Vagina (tissue), 2 donors: ENCODE measurements around the gene CCDC32. TPM values are rescaled to one million over a fixed set of nuclear protein-coding genes. Genes with fewer than 3 reads are reported as not detected.
A peak's percentile ranks its signal among the peaks of the same experiment; 100 is the strongest.

Experiments used
- DNase-seq, 2 donors: peaks; one replicate each; pipeline ENCODE4 v3.0.0-alpha.2; 2017; ENCODE audit errors: extremely low spot score in 2 of 2
- H3K27ac ChIP-seq: fragments of 200-600 bp; sonication (generic); one replicate; pipeline ENCODE4 v1.5.1; 2019
- H3K27me3 ChIP-seq: fragments of 200-600 bp; sonication (generic); one replicate; pipeline ENCODE4 v1.5.1; 2019
- H3K36me3 ChIP-seq, 2 donors: fragments of 200-600 bp; sonication (generic); one replicate each; pipeline ENCODE4 v1.5.1; 2017 to 2019
- H3K4me1 ChIP-seq: fragments of 200-600 bp; sonication (generic); one replicate; pipeline ENCODE4 v1.5.1; 2019
- H3K4me3 ChIP-seq, 2 donors: fragments of 200-600 bp; sonication (generic); 1 replicate in 1 of 2; 2 replicates in 1 of 2; pipeline ENCODE4 v1.5.1; 2016 to 2019
- H3K9me3 ChIP-seq: fragments of 200-600 bp; sonication (generic); one replicate; pipeline ENCODE4 v1.5.1; 2019
- POLR2A ChIP-seq, 2 donors: fragments of 450-650 bp; IDR thresholded peaks; one replicate each; pipeline ENCODE4 v1.6.1; 2017; ENCODE audit warnings: antibody characterized with exemption in 2 of 2, mild to moderate bottlenecking in 2 of 2, moderate library complexity in 2 of 2
- POLR2AphosphoS5 ChIP-seq, 2 donors: sonication (generic); formaldehyde crosslinking; IDR thresholded peaks; one replicate each; pipeline ENCODE4 v1.9.0; 2017; ENCODE audit warnings: antibody characterized with exemption in 2 of 2, mild to moderate bottlenecking in 2 of 2, low read depth in 1 of 2; ENCODE audit not compliant: insufficient read depth in 1 of 2
- intact Hi-C: fragments of 100-400 bp; cut with DNase I; formaldehyde crosslinking; loops from one replicate; pipeline ENCODE4 v1.15.1; 2023
- total RNA-seq: library from RNA; depleted of rRNA; stranded (reverse); fragments of >200 nt; gene quantifications from one replicate; pipeline ENCODE4 v1.2.3, GENCODE V29; 2016
- TF ChIP-seq, protein P1 (sequence below), 3 experiments: fragments of 450-650 bp in 2 of 3; fragments of 200-600 bp in 1 of 3; sonication (generic) in 1 of 3; IDR thresholded peaks; one replicate each; pipeline ENCODE4 v1.5.1; 2017 to 2019; ENCODE audit warnings: antibody characterized with exemption in 3 of 3, mild to moderate bottlenecking in 2 of 3, moderate library complexity in 2 of 3

CCDC32 gene
- total RNA-seq, 1 donor from 2014 or later = 20.6 TPM

DNA sequence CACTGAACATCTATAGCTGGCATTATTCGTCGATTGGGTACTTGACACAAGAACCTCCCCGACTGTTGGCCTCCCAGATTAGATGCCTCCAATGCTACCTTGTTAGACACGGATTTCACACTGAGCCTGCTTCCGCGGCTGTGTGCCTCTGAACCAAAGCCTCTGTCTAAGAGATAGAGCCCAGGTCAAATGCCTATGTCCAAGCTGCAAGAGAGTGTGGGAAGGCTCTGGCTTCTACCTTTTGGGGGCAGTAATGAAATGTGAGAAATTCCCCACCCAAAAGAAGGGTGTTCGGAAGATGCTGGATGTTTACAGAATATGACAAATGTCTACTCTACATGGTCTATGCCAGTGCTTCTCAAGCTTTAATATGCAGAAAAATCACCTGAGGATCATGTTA lies 2.3 kb upstream of the CCDC32 start:
- Histone ChIP-seq H3K36me3 (peaks cover 0 to 6% of the 10 kb centered on the region in 2 donors), H3K4me1 (peaks cover 12% of the 10 kb centered on the region), H3K27me3 (no peaks in the 10 kb centered on the region), H3K27ac (no peak overlapping the region), H3K9me3 (no peaks in the 10 kb centered on the region), H3K4me3 (no peak overlapping the region)
- DNase-seq = no peak
- no peak for TF ChIP-seq POLR2AphosphoS5 (IDR thresholded peaks at IDR 0.05; ENCODE audit: insufficient read depth in 1 of 2, low read depth in 1 of 2)
- TF ChIP-seq POLR2A (IDR thresholded peaks at IDR 0.05) = no peak
- TF ChIP-seq, protein P1, sequence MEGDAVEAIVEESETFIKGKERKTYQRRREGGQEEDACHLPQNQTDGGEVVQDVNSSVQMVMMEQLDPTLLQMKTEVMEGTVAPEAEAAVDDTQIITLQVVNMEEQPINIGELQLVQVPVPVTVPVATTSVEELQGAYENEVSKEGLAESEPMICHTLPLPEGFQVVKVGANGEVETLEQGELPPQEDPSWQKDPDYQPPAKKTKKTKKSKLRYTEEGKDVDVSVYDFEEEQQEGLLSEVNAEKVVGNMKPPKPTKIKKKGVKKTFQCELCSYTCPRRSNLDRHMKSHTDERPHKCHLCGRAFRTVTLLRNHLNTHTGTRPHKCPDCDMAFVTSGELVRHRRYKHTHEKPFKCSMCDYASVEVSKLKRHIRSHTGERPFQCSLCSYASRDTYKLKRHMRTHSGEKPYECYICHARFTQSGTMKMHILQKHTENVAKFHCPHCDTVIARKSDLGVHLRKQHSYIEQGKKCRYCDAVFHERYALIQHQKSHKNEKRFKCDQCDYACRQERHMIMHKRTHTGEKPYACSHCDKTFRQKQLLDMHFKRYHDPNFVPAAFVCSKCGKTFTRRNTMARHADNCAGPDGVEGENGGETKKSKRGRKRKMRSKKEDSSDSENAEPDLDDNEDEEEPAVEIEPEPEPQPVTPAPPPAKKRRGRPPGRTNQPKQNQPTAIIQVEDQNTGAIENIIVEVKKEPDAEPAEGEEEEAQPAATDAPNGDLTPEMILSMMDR (IDR thresholded peaks at IDR 0.05) = no peak
- intact Hi-C loops = no loop called here

DNA sequence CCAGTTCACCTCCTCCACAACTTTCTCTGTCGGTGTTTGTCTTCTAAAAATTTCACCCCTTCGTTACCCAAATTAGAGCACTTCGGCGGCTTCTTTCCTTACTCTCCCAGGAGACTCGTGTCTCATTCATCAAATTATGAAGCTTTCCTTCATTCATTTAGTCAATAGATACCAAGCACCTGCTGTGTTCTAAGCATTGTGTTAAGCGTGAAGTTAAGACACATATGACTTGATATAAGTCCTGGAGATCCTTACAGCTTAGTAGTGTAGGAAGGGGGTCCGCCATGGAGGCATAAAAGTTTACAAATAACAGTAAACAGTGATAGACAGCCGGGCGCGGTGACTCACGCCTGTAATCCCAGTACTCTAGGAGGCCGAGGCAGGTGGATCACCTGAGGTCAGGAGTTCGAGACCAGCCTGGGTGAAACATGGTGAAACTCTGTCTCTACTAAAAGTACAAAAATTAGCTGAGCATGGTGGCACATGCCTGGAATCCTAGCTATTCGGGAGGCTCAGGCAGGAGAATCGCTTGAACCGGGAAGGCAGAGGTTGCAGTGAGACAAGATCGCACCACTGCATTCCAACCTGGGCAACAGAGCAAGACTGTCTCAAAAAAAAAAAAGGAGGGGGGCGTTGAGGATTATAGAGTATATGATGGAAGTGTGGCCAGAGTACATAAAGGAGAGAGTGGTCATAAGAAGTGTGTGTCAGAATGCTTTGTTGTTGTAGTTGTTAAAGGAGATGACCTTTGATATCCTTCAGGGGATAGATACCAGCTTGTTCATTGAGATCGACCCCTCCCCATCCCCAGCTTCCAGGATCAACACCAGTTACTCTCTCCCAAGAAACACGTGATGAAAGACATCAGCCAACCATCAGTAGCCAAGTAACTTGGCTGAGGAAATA lies 744 bp upstream of the CCDC32 start:
- Histone ChIP-seq H3K9me3 (no peaks in the 10 kb centered on the region), H3K4me3 (peak overlapping the region; percentile 58 to 77), H3K27ac (peak overlapping the region; percentile 74), H3K36me3 (no peaks in the 10 kb centered on the region), H3K4me1 (peaks cover 8% of the 10 kb centered on the region), H3K27me3 (no peaks in the 10 kb centered on the region)
- TF ChIP-seq POLR2AphosphoS5 (IDR thresholded peaks at IDR 0.05; ENCODE audit: insufficient read depth in 1 of 2, low read depth in 1 of 2) = no peak
- TF ChIP-seq, protein P1 (IDR thresholded peaks at IDR 0.05) = no peak
- no peak for TF ChIP-seq POLR2A (IDR thresholded peaks at IDR 0.05)
- intact Hi-C loops = loop anchor here (1.0 kb wide), 1 partner anchor 27 kb away; no protein-coding TSS in a partner anchor
- no peak for DNase-seq

- intact Hi-C loops = no loop called here
- no peaks in the 10 kb centered on the region for H3K4me1 ChIP-seq
- H3K27ac ChIP-seq = no peak overlapping the region
- no peak overlapping the region for H3K4me3 ChIP-seq
- DNase-seq = no peak
- no peak for TF ChIP-seq POLR2A (IDR thresholded peaks at IDR 0.05)
- no peaks in the 10 kb centered on the region for H3K9me3 ChIP-seq
- H3K36me3 ChIP-seq = no peaks in the 10 kb centered on the region
- no peaks in the 10 kb centered on the region for H3K27me3 ChIP-seq
Measured at GRCh38 chr15:40563426-40563825, 1.4 kb downstream of the CCDC32 start.

DNA sequence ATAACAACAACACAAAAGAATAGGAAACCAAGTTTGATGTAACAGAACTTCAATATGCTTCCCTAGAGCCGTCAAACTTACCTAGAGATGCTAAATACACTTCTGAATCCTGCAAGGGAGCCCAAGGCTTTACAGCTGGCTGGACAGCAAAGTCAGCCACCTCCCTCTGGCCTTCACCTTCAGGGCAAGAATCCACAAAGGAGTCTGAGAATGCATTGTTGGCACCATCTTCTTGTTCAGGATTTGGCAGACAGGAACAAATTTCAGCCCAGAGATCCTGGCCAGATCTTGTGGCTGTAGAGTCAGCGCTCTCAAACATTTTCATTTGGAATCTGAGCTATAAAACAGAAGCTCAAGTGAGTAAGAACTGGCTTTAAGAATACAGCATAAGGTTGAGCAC lies 2.2 kb downstream of the CCDC32 start:
- no peak for DNase-seq
- H3K27me3 ChIP-seq = no peaks in the 10 kb centered on the region
- TF ChIP-seq POLR2A (IDR thresholded peaks at IDR 0.05) (no peak), POLR2AphosphoS5 (IDR thresholded peaks at IDR 0.05; ENCODE audit: insufficient read depth in 1 of 2, low read depth in 1 of 2) (no peak)
- TF ChIP-seq, protein P1 (IDR thresholded peaks at IDR 0.05) = no peak
- no peak overlapping the region for H3K4me3 ChIP-seq
- H3K27ac ChIP-seq = no peak overlapping the region
- H3K9me3 ChIP-seq = no peaks in the 10 kb centered on the region
- no peaks in the 10 kb centered on the region for H3K4me1 ChIP-seq
- intact Hi-C loops = no loop called here
- H3K36me3 ChIP-seq = no peaks in the 10 kb centered on the region

GRCh38 chr15:40558952-40559742 lies 5.7 kb downstream of the CCDC32 start:
- no peak overlapping the region for H3K27ac ChIP-seq
- no peak for DNase-seq
- H3K4me3 ChIP-seq = no peak overlapping the region
- no peaks in the 10 kb centered on the region for H3K4me1 ChIP-seq
- H3K27me3 ChIP-seq = no peaks in the 10 kb centered on the region
- TF ChIP-seq, protein P1 (IDR thresholded peaks at IDR 0.05) = no peak
- TF ChIP-seq POLR2A (IDR thresholded peaks at IDR 0.05) (no peak), POLR2AphosphoS5 (IDR thresholded peaks at IDR 0.05; ENCODE audit: insufficient read depth in 1 of 2, low read depth in 1 of 2) (no peak)
- H3K9me3 ChIP-seq = no peaks in the 10 kb centered on the region
- H3K36me3 ChIP-seq = peaks cover 0 to 19% of the 10 kb centered on the region in 2 donors
- intact Hi-C loops = no loop called here
